ENCODE results near the gene OPRPN.

OPRPN gene

GRCh38 chr4:70397580-70397979 lies at the start of gene OPRPN:
TSS of gene OPRPN (plus strand) at chr4:70397940. CDS start at chr4:70399286, 1,346 bp downstream.
- Histone ChIP-seq H3K27me3 (replicated peaks; ENCODE audit: insufficient read depth, low read length) (no peaks in the 10 kb centered on the region), H3K36me3 (replicated peaks; ENCODE audit: insufficient read depth, low read length) (no peaks in the 10 kb centered on the region), H3K9me2 (replicated peaks; ENCODE audit: insufficient read depth, low read length) (no peaks in the 10 kb centered on the region), H3K9ac (ENCODE audit: low read length) (no peak within 1 kb of the TSS), H3K4me3 (ENCODE audit: low read length) (no peak within 1 kb of the TSS), H4K20me1 (ENCODE audit: insufficient read depth, low read length) (no peaks in the 10 kb centered on the region), H3K9me3 (replicated peaks; ENCODE audit: insufficient read depth, low read length) (no peaks in the 10 kb centered on the region), H3K79me2 (ENCODE audit: low read length) (no peaks in the 10 kb centered on the region), H3K27ac (ENCODE audit: low read length) (no peak within 1 kb of the TSS), H3K4me2 (ENCODE audit: low read depth, low read length) (no peak within 1 kb of the TSS), H2AFZ (ENCODE audit: low read length) (no peak within 1 kb of the TSS), H3F3A (ENCODE audit: insufficient read depth, low read length) (no peaks in the 10 kb centered on the region), H3K4me1 (ENCODE audit: low read length) (peaks cover 14% of the 10 kb centered on the region)
- DNase-seq: no peak
- no peak for TF ChIP-seq EZH2 (optimal IDR thresholded peaks at IDR 0.05; ENCODE audit: low read depth, low read length)
- TF ChIP-seq CTCF (IDR thresholded peaks at IDR 0.05; ENCODE audit: low read length): no peak
- TF ChIP-seq EZH2phosphoT487 (IDR thresholded peaks at IDR 0.05; ENCODE audit: low read length): no peak

GRCh38 chr4:70356185-70356584 lies 41.6 kb upstream of the OPRPN start:
- no peaks in the 10 kb centered on the region for H3K79me2 ChIP-seq (ENCODE audit: low read length)
- H3K4me2 ChIP-seq (ENCODE audit: low read depth, low read length): no peak overlapping the region
- H3K9me2 ChIP-seq (replicated peaks; ENCODE audit: insufficient read depth, low read length): no peaks in the 10 kb centered on the region
- H3K27ac ChIP-seq (ENCODE audit: low read length): no peak overlapping the region
- no peak for DNase-seq
- no peaks in the 10 kb centered on the region for H3K27me3 ChIP-seq (replicated peaks; ENCODE audit: insufficient read depth, low read length)
- no peaks in the 10 kb centered on the region for H3K4me1 ChIP-seq (ENCODE audit: low read length)
- H3K9me3 ChIP-seq (replicated peaks; ENCODE audit: insufficient read depth, low read length): no peaks in the 10 kb centered on the region
- no peaks in the 10 kb centered on the region for H3F3A ChIP-seq (ENCODE audit: insufficient read depth, low read length)
- H3K36me3 ChIP-seq (replicated peaks; ENCODE audit: insufficient read depth, low read length): no peaks in the 10 kb centered on the region
- no peak overlapping the region for H3K4me3 ChIP-seq (ENCODE audit: low read length)
- no peak overlapping the region for H3K9ac ChIP-seq (ENCODE audit: low read length)
- no peaks in the 10 kb centered on the region for H4K20me1 ChIP-seq (ENCODE audit: insufficient read depth, low read length)
- H2AFZ ChIP-seq (ENCODE audit: low read length): no peak overlapping the region
- TF ChIP-seq EZH2 (optimal IDR thresholded peaks at IDR 0.05; ENCODE audit: low read depth, low read length): no peak
- TF ChIP-seq CTCF (IDR thresholded peaks at IDR 0.05; ENCODE audit: low read length): no peak
- no peak for TF ChIP-seq EZH2phosphoT487 (IDR thresholded peaks at IDR 0.05; ENCODE audit: low read length)

GRCh38 chr4:70359115-70359661 lies 38.6 kb upstream of the OPRPN start:
- no peaks in the 10 kb centered on the region for H3K79me2 ChIP-seq (ENCODE audit: low read length)
- no peak overlapping the region for H3K27ac ChIP-seq (ENCODE audit: low read length)
- H3F3A ChIP-seq (ENCODE audit: insufficient read depth, low read length): no peaks in the 10 kb centered on the region
- H3K4me1 ChIP-seq (ENCODE audit: low read length): no peaks in the 10 kb centered on the region
- H3K9ac ChIP-seq (ENCODE audit: low read length): no peak overlapping the region
- DNase-seq: no peak
- no peak for TF ChIP-seq EZH2 (optimal IDR thresholded peaks at IDR 0.05; ENCODE audit: low read depth, low read length)
- TF ChIP-seq CTCF (IDR thresholded peaks at IDR 0.05; ENCODE audit: low read length): no peak
- TF ChIP-seq EZH2phosphoT487 (IDR thresholded peaks at IDR 0.05; ENCODE audit: low read length): no peak
- H3K4me2 ChIP-seq (ENCODE audit: low read depth, low read length): no peak overlapping the region
- no peaks in the 10 kb centered on the region for H3K9me3 ChIP-seq (replicated peaks; ENCODE audit: insufficient read depth, low read length)
- H3K27me3 ChIP-seq (replicated peaks; ENCODE audit: insufficient read depth, low read length): no peaks in the 10 kb centered on the region
- H2AFZ ChIP-seq (ENCODE audit: low read length): no peak overlapping the region
- H3K4me3 ChIP-seq (ENCODE audit: low read length): no peak overlapping the region
- no peaks in the 10 kb centered on the region for H3K36me3 ChIP-seq (replicated peaks; ENCODE audit: insufficient read depth, low read length)
- H4K20me1 ChIP-seq (ENCODE audit: insufficient read depth, low read length): no peaks in the 10 kb centered on the region
- no peaks in the 10 kb centered on the region for H3K9me2 ChIP-seq (replicated peaks; ENCODE audit: insufficient read depth, low read length)

Measured in MM.1S (cell line).